ENCODE data around the gene SAMD3. TPM values are rescaled to one million over a fixed set of nuclear protein-coding genes. Genes with fewer than 3 reads are reported as not detected.

The SAMD3 gene
- total and polyA plus RNA-seq, 2 of the 8 experiments (the other 6 are each of a cell fraction or from before 2014, with no cell fraction given): 1.8 to 1.9 TPM

DNA sequence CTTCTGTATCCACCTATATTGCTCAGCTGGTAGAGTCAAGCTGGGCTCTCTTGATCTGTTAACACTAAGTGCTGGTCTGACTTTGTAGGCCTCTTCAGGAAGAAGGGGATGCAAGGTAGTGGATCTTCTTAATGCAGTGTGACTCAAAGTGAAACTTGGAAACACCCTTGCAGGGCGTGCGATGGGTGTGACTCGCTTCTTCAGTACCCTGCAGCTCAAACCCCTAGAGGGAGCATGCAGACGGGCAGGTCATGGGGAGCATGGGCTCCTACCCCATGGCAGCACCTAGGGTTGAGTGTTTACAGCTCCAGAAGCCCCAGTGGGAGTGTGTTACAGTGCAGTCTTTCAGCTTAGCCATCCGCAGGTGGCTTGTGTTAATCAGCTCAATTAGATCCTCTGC is 757 bp upstream of the SAMD3 start:
- no peaks in the 10 kb centered on the region for H3K27me3 ChIP-seq (replicated peaks in 1 of 4; ENCODE audit: control insufficient read depth in 3 of 4, extremely low read depth in 1 of 4, insufficient read depth in 3 of 4, low read length in 3 of 4)
- H3K9me3 ChIP-seq (ENCODE audit: insufficient read depth in 2 of 2, low read depth in 1 of 2, low read length in 1 of 2): no peaks in the 10 kb centered on the region
- CTCF ChIA-PET (ENCODE audit: partially characterized antibody): interaction anchor here (0.7 to 1.4 kb wide), 10 partner anchors 8 to 448 kb away, joined by 3 to 5 read pairs (median 4); no protein-coding TSS in a partner anchor
- 84% methylated on average over 5 of the region's 5 CpGs; no CpG with 5 or more reads in 1 of the 2 experiments for WGBS, 2 experiments (ENCODE audit: extremely low coverage in 1 of 2, insufficient coverage in 1 of 2, insufficient read length in 1 of 2, insufficient replicate concordance in 2 of 2, low coverage in 1 of 2, low lambda C conversion rate in 2 of 2, missing lambda C conversion rate in 1 of 2)
- H2BK12ac ChIP-seq (ENCODE audit: low read depth, low read length): no peak overlapping the region
- no peak overlapping the region for H3K27ac ChIP-seq (ENCODE audit: low read depth, low read length)
- POLR2A ChIA-PET (ENCODE audit: partially characterized antibody): interaction anchor here (0.6 kb wide), 1 partner anchor 55 kb away, joined by 3 read pairs; no protein-coding TSS in a partner anchor
- H4K5ac ChIP-seq (ENCODE audit: insufficient read length, low read depth, low read length): no peak overlapping the region
- no peak overlapping the region for H2AFZ ChIP-seq (ENCODE audit: low read length)
- no peak overlapping the region for H3K4me3 ChIP-seq (ENCODE audit: extremely low read depth in 1 of 4, insufficient read depth in 2 of 4, low read depth in 3 of 4, low read length in 4 of 4)
- no peaks in the 10 kb centered on the region for H3K23me2 ChIP-seq (ENCODE audit: low read depth, low read length)
- H3K79me1 ChIP-seq (ENCODE audit: low read depth, low read length): no peaks in the 10 kb centered on the region
- TF ChIP-seq, protein P1, sequence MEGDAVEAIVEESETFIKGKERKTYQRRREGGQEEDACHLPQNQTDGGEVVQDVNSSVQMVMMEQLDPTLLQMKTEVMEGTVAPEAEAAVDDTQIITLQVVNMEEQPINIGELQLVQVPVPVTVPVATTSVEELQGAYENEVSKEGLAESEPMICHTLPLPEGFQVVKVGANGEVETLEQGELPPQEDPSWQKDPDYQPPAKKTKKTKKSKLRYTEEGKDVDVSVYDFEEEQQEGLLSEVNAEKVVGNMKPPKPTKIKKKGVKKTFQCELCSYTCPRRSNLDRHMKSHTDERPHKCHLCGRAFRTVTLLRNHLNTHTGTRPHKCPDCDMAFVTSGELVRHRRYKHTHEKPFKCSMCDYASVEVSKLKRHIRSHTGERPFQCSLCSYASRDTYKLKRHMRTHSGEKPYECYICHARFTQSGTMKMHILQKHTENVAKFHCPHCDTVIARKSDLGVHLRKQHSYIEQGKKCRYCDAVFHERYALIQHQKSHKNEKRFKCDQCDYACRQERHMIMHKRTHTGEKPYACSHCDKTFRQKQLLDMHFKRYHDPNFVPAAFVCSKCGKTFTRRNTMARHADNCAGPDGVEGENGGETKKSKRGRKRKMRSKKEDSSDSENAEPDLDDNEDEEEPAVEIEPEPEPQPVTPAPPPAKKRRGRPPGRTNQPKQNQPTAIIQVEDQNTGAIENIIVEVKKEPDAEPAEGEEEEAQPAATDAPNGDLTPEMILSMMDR (IDR thresholded peaks at IDR 0.05; ENCODE audit: control extremely low read depth in 1 of 3, insufficient read depth in 1 of 3, low read depth in 1 of 3, low read length in 3 of 3): peak in 1 of 3 experiments; percentile 17; a peak in 1 of 4 replicates
- no peak for TF ChIP-seq SUZ12 (IDR thresholded peaks at IDR 0.05; ENCODE audit: low read length)
- H3K14ac ChIP-seq (ENCODE audit: insufficient read length): no peak overlapping the region
- no peak overlapping the region for H2BK5ac ChIP-seq (ENCODE audit: low read depth, low read length)
- H3K18ac ChIP-seq (ENCODE audit: extremely low read depth, low read length): no peak overlapping the region
- no peak overlapping the region for H2BK120ac ChIP-seq (replicated peaks; ENCODE audit: low read depth, low read length)
- no peaks in the 10 kb centered on the region for H3K79me2 ChIP-seq (ENCODE audit: control insufficient read depth in 1 of 2, insufficient read depth in 2 of 2, low read length in 2 of 2)
- DNase-seq (ENCODE audit: low read depth in 1 of 2, low spot score in 2 of 2): no peak
- H3K23ac ChIP-seq (ENCODE audit: insufficient read length): no peak overlapping the region
- H4K20me1 ChIP-seq (replicated peaks in 1 of 2; ENCODE audit: control insufficient read depth in 1 of 2, insufficient read depth in 2 of 2, low read length in 2 of 2): no peaks in the 10 kb centered on the region
- no peak for FAIRE-seq
- H3K9ac ChIP-seq (replicated peaks in 1 of 4; ENCODE audit: extremely low read depth in 1 of 4, low read depth in 3 of 4, low read length in 3 of 4): no peak overlapping the region
- H3K4me2 ChIP-seq (ENCODE audit: insufficient read depth in 1 of 2, low read depth in 2 of 2, low read length in 2 of 2): no peak overlapping the region
- H2AK5ac ChIP-seq (ENCODE audit: low read depth, low read length): no peak overlapping the region
- H3K4ac ChIP-seq (replicated peaks; ENCODE audit: insufficient read length, low read depth, low read length): no peak overlapping the region
- no peak overlapping the region for H4K8ac ChIP-seq (ENCODE audit: extremely low read depth, insufficient read depth, low read length)
- no peaks in the 10 kb centered on the region for H3K36me3 ChIP-seq (ENCODE audit: control insufficient read depth in 2 of 4, insufficient read depth in 4 of 4, low read length in 3 of 4)
- H3K56ac ChIP-seq (replicated peaks; ENCODE audit: insufficient read length, low read depth, low read length): no peak overlapping the region
- no peak overlapping the region for H2BK20ac ChIP-seq (ENCODE audit: low read length)
- no peak overlapping the region for H4K91ac ChIP-seq (replicated peaks; ENCODE audit: insufficient read length, low read length)
- no peaks in the 10 kb centered on the region for H3K4me1 ChIP-seq (replicated peaks in 1 of 4; ENCODE audit: control insufficient read depth in 3 of 4, insufficient read depth in 4 of 4, low read length in 3 of 4)
- no peak overlapping the region for H2BK15ac ChIP-seq (ENCODE audit: low read length)

All from H1 (cell line).